IMR-90 (cell line): ENCODE results near the gene CSTF2T. TPM values are rescaled to one million over a fixed set of nuclear protein-coding genes. Genes with fewer than 3 reads are reported as not detected.

Experiments used
- ATAC-seq: fragments of 200-7000 bp; cut with Tn5 transposase; 2 replicates; pipeline ENCODE4 v1.9.1; 2020; ENCODE audit warnings: low read depth, mild to moderate bottlenecking, moderate library complexity
- BruUV-seq: library from RNA; stranded (reverse); fragments of 400-500 nt; replicated peaks from 2 replicates; lab custom pipeline; 2021; lab: Mats Ljungman, UMichigan
- CTCF ChIA-PET: fragments of 300-600 bp; formaldehyde crosslinking; extraction: SDS; loops from one replicate; lab custom pipeline; 2021; ENCODE audit warnings: antibody characterized with exemption; lab: Yijun Ruan, JAX
- POLR2A ChIA-PET: fragments of 300-600 bp; sonication (Branson Sonifier 250); formaldehyde crosslinking; loops from one replicate; lab custom pipeline; 2022; ENCODE audit warnings: antibody characterized with exemption; ENCODE audit not compliant: unreplicated experiment; lab: Charles Lee
- DNase-seq: peaks from one replicate; pipeline ENCODE4 v3.0.0; 2013
- H2AFZ ChIP-seq: replicated peaks from 2 replicates; pipeline ENCODE3; 2013; ENCODE audit warnings: low read length, mild to moderate bottlenecking; ENCODE audit not compliant: poor library complexity
- H2AK5ac ChIP-seq: 2 replicates; pipeline ENCODE4 v1.6.1; 2013; ENCODE audit warnings: low read depth, low read length, inconsistent platforms
- H2AK9ac ChIP-seq: replicated peaks from 2 replicates; pipeline ENCODE3; 2013; ENCODE audit warnings: mild to moderate bottlenecking, low read depth, low read length, moderate library complexity; ENCODE audit not compliant: poor library complexity
- H2BK120ac ChIP-seq: 2 replicates; pipeline ENCODE4 v1.6.1; 2013; ENCODE audit warnings: low read depth, low read length, inconsistent platforms
- H2BK15ac ChIP-seq: 3 replicates; pipeline ENCODE4 v1.6.1; 2013; ENCODE audit warnings: low read depth, low read length, inconsistent platforms
- H2BK20ac ChIP-seq: 2 replicates; pipeline ENCODE4 v1.6.1; 2013; ENCODE audit warnings: low read depth, mild to moderate bottlenecking, inconsistent platforms, low read length, moderate library complexity
- H2BK5ac ChIP-seq: 2 replicates; pipeline ENCODE4 v1.6.1; 2013; ENCODE audit warnings: mild to moderate bottlenecking, low read depth, low read length, inconsistent platforms; ENCODE audit not compliant: poor library complexity, severe bottlenecking
- H3K14ac ChIP-seq: replicated peaks from 2 replicates; pipeline ENCODE4 v1.6.1; 2013; ENCODE audit warnings: low read depth, low read length, inconsistent platforms
- H3K18ac ChIP-seq: 2 replicates; pipeline ENCODE4 v1.6.1; 2013; ENCODE audit warnings: low read depth, low read length, control low read depth
- H3K23ac ChIP-seq: 2 replicates; pipeline ENCODE4 v1.6.1; 2013; ENCODE audit warnings: low read depth, low read length, inconsistent platforms
- H3K27ac ChIP-seq: 2 replicates; pipeline ENCODE4 v1.5.1; 2013; ENCODE audit warnings: mild to moderate bottlenecking, control low read depth, low read length; ENCODE audit not compliant: insufficient read depth
- H3K27me3 ChIP-seq: 2 replicates; pipeline ENCODE4 v1.6.1; 2013; ENCODE audit warnings: low read length; ENCODE audit not compliant: control insufficient read depth, insufficient read depth
- H3K36me3 ChIP-seq: 2 replicates; pipeline ENCODE4 v1.6.1; 2013; ENCODE audit warnings: low read length, mixed read lengths; ENCODE audit not compliant: control insufficient read depth, insufficient read depth
- H3K4ac ChIP-seq: 2 replicates; pipeline ENCODE4 v1.6.1; 2013; ENCODE audit warnings: low read depth, low read length, inconsistent platforms
- H3K4me1 ChIP-seq: 2 replicates; pipeline ENCODE4 v1.6.1; 2013; ENCODE audit warnings: low read length, mixed read lengths; ENCODE audit not compliant: control insufficient read depth, insufficient read depth
- H3K4me2 ChIP-seq: 2 replicates; pipeline ENCODE4 v1.6.1; 2013; ENCODE audit warnings: low read depth, mild to moderate bottlenecking, control low read depth, low read length, moderate library complexity
- H3K4me3 ChIP-seq: 2 replicates; pipeline ENCODE4 v1.5.1; 2013; ENCODE audit warnings: low read depth, mild to moderate bottlenecking, control low read depth, low read length, moderate library complexity; ENCODE audit not compliant: insufficient read depth
- H3K56ac ChIP-seq: 2 replicates; pipeline ENCODE4 v1.6.1; 2013; ENCODE audit warnings: low read length, inconsistent platforms; ENCODE audit not compliant: insufficient read depth; ENCODE audit errors: extremely low read depth
- H3K79me1 ChIP-seq, 2 experiments: 2 replicates each; pipeline ENCODE4 v1.6.1; 2013; ENCODE audit warnings: low read length in 2 of 2, inconsistent platforms in 1 of 2, low read depth in 1 of 2
- H3K9ac ChIP-seq: 2 replicates; pipeline ENCODE4 v1.6.1; 2013; ENCODE audit warnings: low read depth, low read length, control low read depth
- H3K9me1 ChIP-seq: 2 replicates; pipeline ENCODE4 v1.6.1; 2013; ENCODE audit warnings: low read length, inconsistent platforms; ENCODE audit not compliant: insufficient read depth
- H3K9me3 ChIP-seq: 2 replicates; pipeline ENCODE4 v1.6.1; 2013; ENCODE audit warnings: low read length; ENCODE audit not compliant: control insufficient read depth, insufficient read depth
- H4K20me1 ChIP-seq: 2 replicates; pipeline ENCODE4 v1.6.1; 2013; ENCODE audit warnings: low read length, inconsistent platforms; ENCODE audit not compliant: insufficient read depth
- H4K5ac ChIP-seq: 2 replicates; pipeline ENCODE4 v1.6.1; 2013; ENCODE audit warnings: mild to moderate bottlenecking, low read depth, low read length, control low read depth
- H4K8ac ChIP-seq, 2 experiments: 2 replicates each; pipeline ENCODE4 v1.6.1; 2013; ENCODE audit warnings: low read depth in 2 of 2, low read length in 2 of 2, control low read depth in 1 of 2, inconsistent platforms in 1 of 2
- H4K91ac ChIP-seq: 2 replicates; pipeline ENCODE4 v1.6.1; 2013; ENCODE audit warnings: low read depth, low read length, inconsistent platforms; ENCODE audit not compliant: insufficient read depth
- CEBPB ChIP-seq: IDR thresholded peaks from 2 replicates; pipeline ENCODE4 v1.6.1; 2012; ENCODE audit warnings: low read depth, low read length, improper control_type of control experiment
- FOS ChIP-seq: fragments of 150-350 bp; IDR thresholded peaks from 2 replicates; pipeline ENCODE4 v1.6.1; 2016; ENCODE audit warnings: low read depth, low read length
- MAFK ChIP-seq: IDR thresholded peaks from 2 replicates; pipeline ENCODE4 v1.6.1; 2012; ENCODE audit warnings: low read depth, low read length, improper control_type of control experiment
- NFE2L2 ChIP-seq: fragments of 150-350 bp; IDR thresholded peaks from 2 replicates; pipeline ENCODE4 v1.6.1; 2016; ENCODE audit warnings: low read depth, mild to moderate bottlenecking, low read length
- POLR2A ChIP-seq: IDR thresholded peaks from 2 replicates; pipeline ENCODE4 v1.6.1; 2012; ENCODE audit warnings: mild to moderate bottlenecking, low read depth, low read length
- RAD21 ChIP-seq: IDR thresholded peaks from 2 replicates; pipeline ENCODE4 v1.6.1; 2012; ENCODE audit warnings: low read length, improper control_type of control experiment
- RCOR1 ChIP-seq: IDR thresholded peaks from 2 replicates; pipeline ENCODE4 v1.6.1; 2012; ENCODE audit warnings: mild to moderate bottlenecking, low read length, improper control_type of control experiment; ENCODE audit not compliant: insufficient replicate concordance
- SMC3 ChIP-seq: fragments of 150-350 bp; IDR thresholded peaks from 2 replicates; pipeline ENCODE4 v1.6.1; 2016; ENCODE audit warnings: low read depth, mild to moderate bottlenecking, antibody characterized with exemption, low read length, moderate library complexity
- dilution Hi-C: fragments of 300-500 bp; cut with HindIII; formaldehyde crosslinking; loops from one replicate; pipeline ENCODE4 v1.14.3; 2018; ENCODE audit warnings: low sequenced_read_pairs; ENCODE audit not compliant: unreplicated experiment
- in situ Hi-C: fragments of 300-500 bp; cut with MboI; formaldehyde crosslinking; loops from 3 replicates; pipeline ENCODE4 v1.14.3; 2019; ENCODE audit warnings: low sequenced_read_pairs, inconsistent platforms, mixed read lengths
- intact Hi-C: fragments of 100-400 bp; cut with micrococcal nuclease; formaldehyde crosslinking; loops from 2 replicates; pipeline ENCODE4 v1.10.0; 2022
- polyA plus RNA-seq, 3 experiments: library from polyadenylated mRNA; depleted of rRNA; stranded (reverse); fragments of >200 nt; gene quantifications; 2 replicates each; pipeline ENCODE4 v1.2.3, GENCODE V29; 2012; ENCODE audit warnings: low replicate concordance in 1 of 3
- total RNA-seq: library from RNA; depleted of rRNA; stranded (reverse); fragments of >200 nt; gene quantifications from 2 replicates; pipeline ENCODE4 v1.2.3, GENCODE V29; 2012
- TF ChIP-seq, protein P1 (sequence below): fragments of 150-350 bp; IDR thresholded peaks from 2 replicates; pipeline ENCODE4 v1.6.1; 2016; ENCODE audit warnings: low read depth, mild to moderate bottlenecking, low read length, moderate library complexity, borderline replicate concordance
- TF ChIP-seq, protein P2 (sequence below): fragments of 150-350 bp; IDR thresholded peaks from 2 replicates; pipeline ENCODE4 v1.6.1; 2017; ENCODE audit warnings: mild to moderate bottlenecking, antibody characterized with exemption, low read length, low read depth

Gene CSTF2T
- total and polyA plus RNA-seq, 2 of the 4 experiments (the other 2 are of a cell fraction), result 7.2 to 18.6 TPM

- Histone ChIP-seq H2AK5ac (no peak overlapping the region), H3K4me3 (no peak overlapping the region), H3K18ac (no peak overlapping the region), H2AK9ac (no peak overlapping the region), H3K27me3 (no peaks in the 10 kb centered on the region), H3K56ac (no peak overlapping the region), H2BK120ac (no peak overlapping the region), H3K14ac (no peak overlapping the region), H3K4me1 (peaks cover 2% of the 10 kb centered on the region; the same call in 1 of the 2 replicates), H3K27ac (no peak overlapping the region), H4K5ac (no peak overlapping the region), H2BK5ac (no peak overlapping the region), H3K9ac (no peak overlapping the region), H3K23ac (no peak overlapping the region), H3K9me1 (0 out of 2 replicates have a peak, but pooled peaks cover 2% of the 10 kb centered on the region), H3K4me2 (no peak overlapping the region), H4K8ac (no peak overlapping the region), H2AFZ (no peak overlapping the region), H3K79me1 (no peaks in the 10 kb centered on the region; a peak in 1 of 4 replicates), H2BK20ac (no peak overlapping the region), H3K36me3 (no peaks in the 10 kb centered on the region), H3K9me3 (0 out of 2 replicates have a peak, but pooled peaks cover 3% of the 10 kb centered on the region), H4K20me1 (no peaks in the 10 kb centered on the region), H3K4ac (no peak overlapping the region), H2BK15ac (no peak overlapping the region), H4K91ac (no peak overlapping the region)
- DNase-seq, result no peak
- no TSS peak for BruUV-seq
- ChIA-PET CTCF (interaction anchor here (0.6 kb wide), 1 partner anchor 247 kb away, joined by 4 read pairs; no protein-coding TSS in a partner anchor), POLR2A (no interaction called here)
- TF ChIP-seq MAFK, result no peak
- TF ChIP-seq, protein P1, sequence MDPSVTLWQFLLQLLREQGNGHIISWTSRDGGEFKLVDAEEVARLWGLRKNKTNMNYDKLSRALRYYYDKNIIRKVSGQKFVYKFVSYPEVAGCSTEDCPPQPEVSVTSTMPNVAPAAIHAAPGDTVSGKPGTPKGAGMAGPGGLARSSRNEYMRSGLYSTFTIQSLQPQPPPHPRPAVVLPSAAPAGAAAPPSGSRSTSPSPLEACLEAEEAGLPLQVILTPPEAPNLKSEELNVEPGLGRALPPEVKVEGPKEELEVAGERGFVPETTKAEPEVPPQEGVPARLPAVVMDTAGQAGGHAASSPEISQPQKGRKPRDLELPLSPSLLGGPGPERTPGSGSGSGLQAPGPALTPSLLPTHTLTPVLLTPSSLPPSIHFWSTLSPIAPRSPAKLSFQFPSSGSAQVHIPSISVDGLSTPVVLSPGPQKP, result no peak
- no peak for TF ChIP-seq CEBPB
- TF ChIP-seq SMC3, result no peak
- TF ChIP-seq NFE2L2, result no peak
- TF ChIP-seq FOS, result no peak
- TF ChIP-seq, protein P2, sequence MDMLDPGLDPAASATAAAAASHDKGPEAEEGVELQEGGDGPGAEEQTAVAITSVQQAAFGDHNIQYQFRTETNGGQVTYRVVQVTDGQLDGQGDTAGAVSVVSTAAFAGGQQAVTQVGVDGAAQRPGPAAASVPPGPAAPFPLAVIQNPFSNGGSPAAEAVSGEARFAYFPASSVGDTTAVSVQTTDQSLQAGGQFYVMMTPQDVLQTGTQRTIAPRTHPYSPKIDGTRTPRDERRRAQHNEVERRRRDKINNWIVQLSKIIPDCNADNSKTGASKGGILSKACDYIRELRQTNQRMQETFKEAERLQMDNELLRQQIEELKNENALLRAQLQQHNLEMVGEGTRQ, result no peak
- TF ChIP-seq RAD21, result no peak
- TF ChIP-seq RCOR1, result no peak
- no peak for TF ChIP-seq POLR2A
- no peak for ATAC-seq
- dilution Hi-C loops, result no loop called here
- in situ Hi-C loops, result no loop called here
- intact Hi-C loops, result no loop called here
Measured at GRCh38 chr10:51672039-51672535, 27.3 kb downstream of the CSTF2T start.
